HG03432 (cell line): Measurements from ENCODE around the gene ZNF329.
A peak's percentile ranks its signal among the peaks of the same experiment; 100 is the strongest.

Experiments
- ATAC-seq: cut with Tn5 transposase; IDR thresholded peaks from one replicate; pipeline ENCODE4 v1.9.1; 2021; ENCODE audit warnings: mild to moderate bottlenecking, moderate library complexity; ENCODE audit not compliant: unreplicated experiment

Gene ZNF329

GRCh38 chr19:58123354-58123753 is 27.2 kb downstream of the ZNF329 start:
- ATAC-seq: no peak

GRCh38 chr19:58118979-58119733 is 31.4 kb downstream of the ZNF329 start:
- ATAC-seq: no peak

GRCh38 chr19:58117841-58118575 is 32.6 kb downstream of the ZNF329 start:
- ATAC-seq: no peak

- no peak for ATAC-seq
Observed at GRCh38 chr19:58108546-58108817, 42.1 kb downstream of the ZNF329 start.

- no peak for ATAC-seq
Observed at GRCh38 chr19:58107778-58108545, 42.6 kb downstream of the ZNF329 start.

- no peak for ATAC-seq
Observed at GRCh38 chr19:58098682-58098998, 51.9 kb downstream of the ZNF329 start.

GRCh38 chr19:58097781-58098681 is 52.6 kb downstream of the ZNF329 start, which contains the start of gene ZSCAN18:
Gene ZSCAN18 (minus strand): TSS chr19:58098231. CDS start chr19:58090267, 7,964 bp downstream.
- peak; percentile 89 for ATAC-seq

- no peak for ATAC-seq
Observed at GRCh38 chr19:58097349-58097748, 53.2 kb downstream of the ZNF329 start.

- ATAC-seq: no peak
Observed at GRCh38 chr19:58096884-58097283, 53.7 kb downstream of the ZNF329 start.

- ATAC-seq: no peak
Observed at GRCh38 chr19:58095328-58095727, 55.3 kb downstream of the ZNF329 start.

- ATAC-seq: no peak
Observed at GRCh38 chr19:58093071-58093470, 57.5 kb downstream of the ZNF329 start.

GRCh38 chr19:58091251-58091995 is 59.2 kb downstream of the ZNF329 start:
- ATAC-seq: no peak

GRCh38 chr19:58089846-58090245 is 60.7 kb downstream of the ZNF329 start:
- ATAC-seq: no peak

- no peak for ATAC-seq
Observed at GRCh38 chr19:58088521-58089052, 62.0 kb downstream of the ZNF329 start.

- no peak for ATAC-seq
Observed at GRCh38 chr19:58086825-58087710, 63.5 kb downstream of the ZNF329 start.

- ATAC-seq: no peak
Observed at GRCh38 chr19:58085348-58085875, 65.2 kb downstream of the ZNF329 start.

- no peak for ATAC-seq
Observed at GRCh38 chr19:58084596-58085347, 65.8 kb downstream of the ZNF329 start.

- ATAC-seq: no peak
Observed at GRCh38 chr19:58083021-58083420, 67.6 kb downstream of the ZNF329 start.
